Hepatocyte (in vitro differentiated cells): ENCODE measurements around the gene WNT6.

Source experiments
- EZH2 ChIP-seq: fragments of 200-600 bp; sonication (generic); IDR thresholded peaks from 2 replicates; pipeline ENCODE4 v1.6.1; 2016; ENCODE audit warnings: antibody characterized with exemption, mild to moderate bottlenecking, borderline replicate concordance
- EZH2phosphoT487 ChIP-seq: fragments of 200-600 bp; sonication (generic); IDR thresholded peaks from one replicate; pipeline ENCODE4 v1.6.1; 2018; ENCODE audit warnings: antibody characterized with exemption, mild to moderate bottlenecking, low read depth, moderate library complexity; ENCODE audit not compliant: unreplicated experiment, severe bottlenecking
- TF ChIP-seq, protein P1 (sequence below): fragments of 200-600 bp; sonication (generic); IDR thresholded peaks from 2 replicates; pipeline ENCODE4 v1.5.1; 2016; ENCODE audit warnings: antibody characterized with exemption, mild to moderate bottlenecking; ENCODE audit not compliant: poor library complexity

GRCh38 chr2:218822622-218823021 is 37.0 kb upstream of the WNT6 start:
- TF ChIP-seq, protein P1, sequence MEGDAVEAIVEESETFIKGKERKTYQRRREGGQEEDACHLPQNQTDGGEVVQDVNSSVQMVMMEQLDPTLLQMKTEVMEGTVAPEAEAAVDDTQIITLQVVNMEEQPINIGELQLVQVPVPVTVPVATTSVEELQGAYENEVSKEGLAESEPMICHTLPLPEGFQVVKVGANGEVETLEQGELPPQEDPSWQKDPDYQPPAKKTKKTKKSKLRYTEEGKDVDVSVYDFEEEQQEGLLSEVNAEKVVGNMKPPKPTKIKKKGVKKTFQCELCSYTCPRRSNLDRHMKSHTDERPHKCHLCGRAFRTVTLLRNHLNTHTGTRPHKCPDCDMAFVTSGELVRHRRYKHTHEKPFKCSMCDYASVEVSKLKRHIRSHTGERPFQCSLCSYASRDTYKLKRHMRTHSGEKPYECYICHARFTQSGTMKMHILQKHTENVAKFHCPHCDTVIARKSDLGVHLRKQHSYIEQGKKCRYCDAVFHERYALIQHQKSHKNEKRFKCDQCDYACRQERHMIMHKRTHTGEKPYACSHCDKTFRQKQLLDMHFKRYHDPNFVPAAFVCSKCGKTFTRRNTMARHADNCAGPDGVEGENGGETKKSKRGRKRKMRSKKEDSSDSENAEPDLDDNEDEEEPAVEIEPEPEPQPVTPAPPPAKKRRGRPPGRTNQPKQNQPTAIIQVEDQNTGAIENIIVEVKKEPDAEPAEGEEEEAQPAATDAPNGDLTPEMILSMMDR: no peak
- TF ChIP-seq EZH2 (no peak), EZH2phosphoT487 (no peak)
